H1 (cell line): ENCODE results near the gene OSBPL2. TPM values are rescaled to one million over a fixed set of nuclear protein-coding genes. Genes with fewer than 3 reads are reported as not detected.

Experiments
- CTCF ChIA-PET: fragments of 300-600 bp; sonication (Branson Sonifier 250); formaldehyde crosslinking; loops from one replicate; lab custom pipeline; 2021; ENCODE audit not compliant: partially characterized antibody; lab: Charles Lee
- POLR2A ChIA-PET: fragments of 300-600 bp; sonication (Branson Sonifier 250); formaldehyde crosslinking; loops from one replicate; lab custom pipeline; 2021; ENCODE audit warnings: inconsistent platforms; ENCODE audit not compliant: partially characterized antibody; lab: Charles Lee
- DNase-seq, 2 experiments: peaks; one replicate each; pipeline versions ENCODE4 v3.0.0 to v3.0.0-alpha.2; 2010 to 2022; ENCODE audit warnings: low spot score in 2 of 2, low read depth in 1 of 2, mixed read lengths in 1 of 2
- FAIRE-seq: peaks from 2 replicates; lab custom pipeline; 2011; peaks lifted over from hg19 to GRCh38; lab: Jason Lieb, UNC
- H2AFZ ChIP-seq: 2 replicates; pipeline ENCODE4 v1.8.1; 2012; ENCODE audit warnings: low read length, inconsistent platforms
- H2AK5ac ChIP-seq: 2 replicates; pipeline ENCODE4 v1.6.1; 2013; ENCODE audit warnings: low read depth, low read length
- H2BK120ac ChIP-seq: replicated peaks from 2 replicates; pipeline ENCODE3; 2013; ENCODE audit warnings: low read depth, low read length, inconsistent platforms
- H2BK12ac ChIP-seq: 2 replicates; pipeline ENCODE4 v1.6.1; 2013; ENCODE audit warnings: low read depth, low read length
- H2BK15ac ChIP-seq: 2 replicates; pipeline ENCODE4 v1.6.1; 2013; ENCODE audit warnings: low read length
- H2BK20ac ChIP-seq: 2 replicates; pipeline ENCODE4 v1.6.1; 2013; ENCODE audit warnings: low read length
- H2BK5ac ChIP-seq: 2 replicates; pipeline ENCODE4 v1.6.1; 2013; ENCODE audit warnings: low read depth, low read length
- H3K14ac ChIP-seq: 2 replicates; pipeline ENCODE4 v1.6.1; 2013; ENCODE audit warnings: inconsistent platforms; ENCODE audit not compliant: insufficient read length
- H3K18ac ChIP-seq: 2 replicates; pipeline ENCODE4 v1.6.1; 2013; ENCODE audit warnings: low read length; ENCODE audit errors: extremely low read depth
- H3K23ac ChIP-seq: 2 replicates; pipeline ENCODE4 v1.6.1; 2013; ENCODE audit warnings: inconsistent platforms; ENCODE audit not compliant: insufficient read length
- H3K23me2 ChIP-seq: 2 replicates; pipeline ENCODE4 v1.6.1; 2013; ENCODE audit warnings: low read depth, low read length
- H3K27ac ChIP-seq: 2 replicates; pipeline ENCODE4 v1.6.1; 2011; ENCODE audit warnings: low read depth, low read length, inconsistent platforms
- H3K27me3 ChIP-seq, 4 experiments: replicated peaks in 1 of 4; 1 replicate in 1 of 4; 2 replicates in 3 of 4; pipeline versions ENCODE4 v1.6.1 to v1.8.1; 2011 to 2013; ENCODE audit warnings: low read length in 3 of 4, mild to moderate bottlenecking in 3 of 4, inconsistent platforms in 2 of 4, mixed read lengths in 2 of 4, moderate library complexity in 1 of 4; ENCODE audit not compliant: control insufficient read depth in 3 of 4, insufficient read depth in 3 of 4; ENCODE audit errors: extremely low read depth in 1 of 4
- H3K36me3 ChIP-seq, 4 experiments: 2 replicates each; pipeline versions ENCODE4 v1.6.1 to v1.8.1; 2011 to 2013; ENCODE audit warnings: mild to moderate bottlenecking in 4 of 4, low read length in 3 of 4, moderate library complexity in 2 of 4, control low read depth in 1 of 4, inconsistent platforms in 1 of 4; ENCODE audit not compliant: insufficient read depth in 4 of 4, control insufficient read depth in 2 of 4
- H3K4ac ChIP-seq: replicated peaks from 2 replicates; pipeline ENCODE3; 2013; ENCODE audit warnings: low read length, low read depth, mixed read lengths, inconsistent platforms; ENCODE audit not compliant: insufficient read length
- H3K4me1 ChIP-seq, 4 experiments: replicated peaks in 1 of 4; 1 replicate in 1 of 4; 2 replicates in 3 of 4; pipeline versions ENCODE4 v1.6.1 to v1.8.1; 2011 to 2013; ENCODE audit warnings: low read length in 3 of 4, inconsistent platforms in 2 of 4, mixed read lengths in 1 of 4; ENCODE audit not compliant: insufficient read depth in 4 of 4, control insufficient read depth in 3 of 4
- H3K4me2 ChIP-seq, 2 experiments: 2 replicates each; pipeline versions ENCODE4 v1.6.1 to v1.8.1; 2011 to 2013; ENCODE audit warnings: low read depth in 2 of 2, low read length in 2 of 2, control low read depth in 1 of 2, inconsistent platforms in 1 of 2, mild to moderate bottlenecking in 1 of 2; ENCODE audit not compliant: insufficient read depth in 1 of 2
- H3K4me3 ChIP-seq, 4 experiments: fragments of 200-600, 300-600 bp in 1 of 4; sonication (generic), shearing (Covaris generic), sonication (Bioruptor Twin) in 1 of 4; 2 replicates each; pipeline versions ENCODE4 v1.5.1 to v1.8.1; 2011 to 2016; ENCODE audit warnings: low read length in 4 of 4, low read depth in 3 of 4, control low read depth in 2 of 4, inconsistent platforms in 2 of 4, mild to moderate bottlenecking in 2 of 4, mixed read lengths in 1 of 4, moderate library complexity in 1 of 4; ENCODE audit not compliant: insufficient read depth in 2 of 4; ENCODE audit errors: extremely low read depth in 1 of 4
- H3K56ac ChIP-seq: replicated peaks from 2 replicates; pipeline ENCODE3; 2013; ENCODE audit warnings: low read depth, mild to moderate bottlenecking, mixed read lengths, low read length, inconsistent platforms; ENCODE audit not compliant: insufficient read length
- H3K79me1 ChIP-seq: 2 replicates; pipeline ENCODE4 v1.6.1; 2013; ENCODE audit warnings: low read depth, low read length, control low read depth
- H3K79me2 ChIP-seq, 2 experiments: 2 replicates each; pipeline versions ENCODE4 v1.6.1 to v1.8.1; 2012 to 2013; ENCODE audit warnings: low read length in 2 of 2, mild to moderate bottlenecking in 2 of 2, inconsistent platforms in 1 of 2; ENCODE audit not compliant: insufficient read depth in 2 of 2, control insufficient read depth in 1 of 2
- H3K9ac ChIP-seq, 4 experiments: replicated peaks in 1 of 4; 1 replicate in 1 of 4; 2 replicates in 3 of 4; pipeline versions ENCODE4 v1.6.1 to v1.8.1; 2011 to 2013; ENCODE audit warnings: low read depth in 3 of 4, low read length in 3 of 4, control low read depth in 2 of 4, mild to moderate bottlenecking in 2 of 4, moderate library complexity in 2 of 4, inconsistent platforms in 1 of 4; ENCODE audit errors: extremely low read depth in 1 of 4
- H3K9me3 ChIP-seq, 2 experiments: 2 replicates each; pipeline versions ENCODE4 v1.6.1 to v1.8.1; 2012 to 2013; ENCODE audit warnings: mild to moderate bottlenecking in 2 of 2, moderate library complexity in 2 of 2, control low read depth in 1 of 2, inconsistent platforms in 1 of 2, low read depth in 1 of 2, low read length in 1 of 2, mixed read lengths in 1 of 2; ENCODE audit not compliant: insufficient read depth in 2 of 2
- H4K20me1 ChIP-seq, 2 experiments: replicated peaks in 1 of 2; 2 replicates each; pipeline versions ENCODE3 to v1.8.1; 2011 to 2013; ENCODE audit warnings: inconsistent platforms in 2 of 2, low read length in 2 of 2, mild to moderate bottlenecking in 1 of 2; ENCODE audit not compliant: insufficient read depth in 2 of 2, control insufficient read depth in 1 of 2
- H4K5ac ChIP-seq: 2 replicates; pipeline ENCODE4 v1.6.1; 2013; ENCODE audit warnings: low read length, low read depth, mixed read lengths, inconsistent platforms; ENCODE audit not compliant: insufficient read length
- H4K8ac ChIP-seq: 2 replicates; pipeline ENCODE4 v1.8.0; 2013; ENCODE audit warnings: mild to moderate bottlenecking, moderate library complexity, low read length, inconsistent platforms; ENCODE audit not compliant: insufficient read depth; ENCODE audit errors: extremely low read depth
- H4K91ac ChIP-seq: replicated peaks from 2 replicates; pipeline ENCODE3; 2013; ENCODE audit warnings: low read length, mixed read lengths, inconsistent platforms; ENCODE audit not compliant: insufficient read length
- ATF2 ChIP-seq: IDR thresholded peaks from 2 replicates; pipeline ENCODE4 v1.6.1; 2012; ENCODE audit warnings: low read length, inconsistent platforms
- POLR2AphosphoS5 ChIP-seq: IDR thresholded peaks from 2 replicates; pipeline ENCODE4 v1.6.1; 2011; ENCODE audit warnings: low read depth, low read length
- SIRT6 ChIP-seq: IDR thresholded peaks from one replicate; pipeline ENCODE4 v1.7.1; 2012; ENCODE audit warnings: low read length, inconsistent platforms
- YY1 ChIP-seq: IDR thresholded peaks from 2 replicates; pipeline ENCODE4 v1.6.1; 2011; ENCODE audit warnings: low read depth, mild to moderate bottlenecking, low read length
- WGBS, 2 experiments: shearing (Covaris generic) in 1 of 2; methylation state at CpG; one replicate each; pipeline versions ENCODE4 v1.1.6 to v1.1.7; 2013 to 2015; ENCODE audit warnings: low lambda C conversion rate in 2 of 2, mixed read lengths in 2 of 2, inconsistent platforms in 1 of 2, low coverage in 1 of 2, missing lambda C conversion rate in 1 of 2; ENCODE audit not compliant: insufficient replicate concordance in 2 of 2, insufficient coverage in 1 of 2, insufficient read length in 1 of 2; ENCODE audit errors: extremely low coverage in 1 of 2, missing lambda C conversion rate in 1 of 2; 5-methylcytosine and 5-hydroxymethylcytosine counted together
- polyA plus RNA-seq, 7 experiments: library from polyadenylated mRNA; depleted of rRNA in 3 of 7; stranded (reverse) in 5 of 7; unstranded in 2 of 7; fragments of >200 nt in 5 of 7; fragments of 200-250 nt in 2 of 7; gene quantifications; 1 replicate in 5 of 7; 2 replicates in 1 of 7; 4 replicates in 1 of 7; pipeline versions ENCODE4 v1.2.1 to v1.2.3, GENCODE V29; 2011 to 2013; ENCODE audit warnings: missing spikeins in 2 of 7, mixed read lengths in 2 of 7
- total RNA-seq: library from RNA; stranded (reverse); fragmentation: NEBNext Ultra II Directional; extraction: Animal tissue kit (Norgen Biotek cat#: 25700); gene quantifications from 2 replicates; pipeline ENCODE4 v1.2.1, GENCODE V29; 2021

Gene OSBPL2
- total and polyA plus RNA-seq, 2 of the 8 experiments (the other 6 are each of a cell fraction or from before 2014, with no cell fraction given): 11.7 to 42.4 TPM

DNA sequence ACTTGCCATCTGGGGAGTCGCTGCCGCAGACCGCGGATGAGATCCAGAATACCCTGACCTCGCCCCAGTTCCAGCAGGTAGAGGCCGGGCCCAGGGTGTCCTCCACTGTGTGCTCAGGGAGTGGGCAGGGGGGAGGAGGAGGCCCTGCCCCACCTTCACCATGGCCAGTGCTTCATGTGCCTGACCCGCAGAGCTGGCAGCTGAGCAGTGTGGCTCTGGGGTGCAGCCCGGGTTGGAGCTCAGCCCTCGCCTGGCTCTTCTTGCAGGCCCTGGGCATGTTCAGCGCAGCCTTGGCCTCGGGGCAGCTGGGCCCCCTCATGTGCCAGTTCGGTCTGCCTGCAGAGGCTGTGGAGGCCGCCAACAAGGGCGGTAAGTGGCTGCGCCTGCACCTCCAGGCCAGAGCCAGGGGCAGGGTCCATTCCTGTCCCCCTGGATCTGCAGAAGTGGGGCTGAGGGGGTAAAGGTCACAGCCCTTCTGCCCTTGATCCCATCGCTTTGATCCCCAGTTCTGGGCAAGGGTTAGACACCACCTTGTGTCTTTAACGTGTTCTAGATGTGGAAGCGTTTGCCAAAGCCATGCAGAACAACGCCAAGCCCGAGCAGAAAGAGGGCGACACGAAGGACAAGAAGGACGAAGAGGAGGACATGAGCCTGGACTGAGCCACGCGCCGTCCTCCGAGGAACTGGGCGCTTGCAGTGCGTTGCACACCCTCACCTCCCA is 69.9 kb downstream of the OSBPL2 start:
- peaks cover 13% of the 10 kb centered on the region for H3K79me1 ChIP-seq
- H4K91ac ChIP-seq: no peak overlapping the region
- H3K4me2 ChIP-seq: no peak overlapping the region
- H3K9me3 ChIP-seq: no peaks in the 10 kb centered on the region
- TF ChIP-seq POLR2AphosphoS5: 0 out of 2 replicates have a peak, but pooled peaks have one; percentile 12
- TF ChIP-seq YY1: no peak
- no peak for TF ChIP-seq SIRT6
- no peak for TF ChIP-seq ATF2
- H3K4ac ChIP-seq: no peak overlapping the region
- peak overlapping the region; percentile 34; the same call in 1 of the 2 replicates for H3K27ac ChIP-seq
- H2BK5ac ChIP-seq: no peak overlapping the region
- H4K8ac ChIP-seq: no peak overlapping the region
- no peak overlapping the region for H3K18ac ChIP-seq
- H3K14ac ChIP-seq: no peak overlapping the region
- no peak overlapping the region for H2AFZ ChIP-seq
- no peak overlapping the region for H2AK5ac ChIP-seq
- POLR2A ChIA-PET: interaction anchor here (0.9 to 14.6 kb wide), 15 partner anchors 7 to 80 kb away, joined by 3 to 170 read pairs (median 13); partner anchors contain the start of genes LAMA5 and RPS21
- FAIRE-seq (no peak), DNase-seq (no peak)
- WGBS, 2 experiments: 94% methylated on average over 29 of the region's 29 CpGs; no CpG with 5 or more reads in 1 of the 2 experiments
- no peak overlapping the region for H2BK20ac ChIP-seq
- H4K5ac ChIP-seq: no peak overlapping the region
- peaks cover 34 to 54% of the 10 kb centered on the region in 2 experiments for H4K20me1 ChIP-seq
- H2BK15ac ChIP-seq: no peak overlapping the region
- CTCF ChIA-PET: interaction anchor here (0.6 to 2.4 kb wide), 7 partner anchors 13 to 96 kb away, joined by 3 to 8 read pairs (median 3); no protein-coding TSS in a partner anchor
- H3K9ac ChIP-seq: no peak overlapping the region
- no peak overlapping the region for H3K56ac ChIP-seq
- H3K27me3 ChIP-seq: no peaks in the 10 kb centered on the region
- H3K36me3 ChIP-seq: peaks cover 32 to 85% (median 69%) of the 10 kb centered on the region in 4 experiments
- H3K23me2 ChIP-seq: peaks cover 8% of the 10 kb centered on the region; the same call in 1 of the 2 replicates
- H3K4me1 ChIP-seq: peaks cover 0 to 9% (median 4%) of the 10 kb centered on the region in 4 experiments; a peak in 5 of 7 replicates
- H2BK12ac ChIP-seq: no peak overlapping the region
- peaks cover 17 to 29% of the 10 kb centered on the region in 2 experiments; a peak in 3 of 4 replicates for H3K79me2 ChIP-seq
- H3K23ac ChIP-seq: no peak overlapping the region
- no peak overlapping the region for H3K4me3 ChIP-seq
- no peak overlapping the region for H2BK120ac ChIP-seq
